Measurements from ENCODE around the gene TTLL11. TPM values are rescaled to one million over a fixed set of nuclear protein-coding genes. Genes with fewer than 3 reads are reported as not detected.

TTLL11 gene
- polyA plus RNA-seq, 1 donor from 2014 or later = 8.0 TPM

DNA sequence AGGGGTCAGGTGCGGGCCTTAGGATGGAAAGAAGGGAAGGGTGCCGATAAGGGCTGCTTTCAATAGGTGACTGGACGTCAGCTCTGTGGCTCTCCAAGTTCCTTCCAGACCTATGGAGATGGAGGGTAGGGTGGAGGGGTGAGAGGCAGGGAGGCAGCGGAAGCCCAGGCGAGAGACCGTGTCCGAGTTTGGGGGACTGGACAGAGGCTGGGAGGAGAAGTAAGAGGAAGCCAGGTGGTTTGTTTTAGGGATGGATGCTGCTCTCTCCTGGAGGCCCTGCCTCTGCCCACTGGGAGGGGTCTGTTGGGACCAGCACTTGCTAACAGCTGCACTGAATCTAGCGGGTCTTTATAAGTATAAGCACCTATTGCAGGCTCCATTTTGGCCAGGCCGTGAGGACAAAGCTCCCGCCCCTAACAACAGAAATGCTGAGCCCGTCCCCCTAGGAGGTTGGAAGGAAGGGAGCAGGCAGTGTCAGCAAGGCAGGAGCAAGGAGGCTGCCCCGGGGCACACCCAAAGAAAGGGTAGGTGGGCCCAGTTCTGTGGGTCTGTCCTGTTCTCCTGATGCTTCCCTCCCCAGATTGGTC is 274.2 kb downstream of the TTLL11 start (continued):
- no peak for TF ChIP-seq POLR2AphosphoS5 (IDR thresholded peaks at IDR 0.05)

DNA sequence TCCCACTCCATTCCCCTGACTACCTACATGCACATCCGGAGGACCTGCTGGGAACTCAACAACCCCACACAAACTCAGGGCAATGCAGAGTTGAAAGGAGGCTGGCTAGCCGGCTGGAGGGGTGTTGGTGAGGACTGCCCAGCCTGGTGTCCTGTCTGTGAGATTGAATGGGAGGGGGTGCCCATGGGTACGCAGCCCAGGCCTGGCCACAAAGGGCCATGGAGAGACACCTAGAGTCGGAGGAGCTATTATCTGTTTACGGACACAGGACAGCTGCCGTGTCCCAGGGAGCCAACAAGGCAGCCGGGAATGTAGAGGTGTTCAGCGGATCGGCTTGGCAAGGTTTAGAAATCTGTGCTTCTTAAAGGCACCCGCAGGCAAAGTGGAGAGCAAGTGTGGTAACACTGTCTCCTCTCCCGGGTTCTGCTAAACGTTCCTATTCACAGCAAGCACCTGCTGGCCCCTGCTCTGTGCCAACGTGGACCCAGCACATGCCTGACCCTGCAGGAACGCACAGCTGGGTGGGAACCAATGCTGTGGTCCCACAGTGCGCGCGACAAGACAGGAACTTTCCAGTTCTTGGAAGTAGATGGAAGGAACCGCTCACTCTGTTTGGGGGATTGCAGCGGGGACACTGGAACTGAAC is 275.0 kb downstream of the TTLL11 start:
- Histone ChIP-seq H3K9ac (ENCODE audit: low read length) (no peak overlapping the region), H3K4me2 (ENCODE audit: low read length) (no peak overlapping the region), H3K9me2 (ENCODE audit: insufficient read depth, low read length) (no peaks in the 10 kb centered on the region), H3K9me3 (ENCODE audit: low read length) (no peaks in the 10 kb centered on the region), H3K79me2 (replicated peaks; ENCODE audit: insufficient read depth, low read length) (no peaks in the 10 kb centered on the region), H3F3A (ENCODE audit: insufficient read depth, low read length, poor library complexity, severe bottlenecking) (no peaks in the 10 kb centered on the region), H3K4me3 (ENCODE audit: low read length) (no peak overlapping the region), H3K36me3 (ENCODE audit: insufficient read depth, low read length) (no peaks in the 10 kb centered on the region), H4K20me1 (ENCODE audit: insufficient read depth) (no peaks in the 10 kb centered on the region), H3K27me3 (ENCODE audit: insufficient read depth, low read depth, low read length) (no peaks in the 10 kb centered on the region), H2AFZ (ENCODE audit: low read depth, low read length) (no peak overlapping the region), H3K27ac (ENCODE audit: low read length) (no peak overlapping the region)
- TF ChIP-seq MXI1 (conservative IDR thresholded peaks at IDR 0.05; ENCODE audit: poor library complexity, severe bottlenecking) = no peak
- TF ChIP-seq POLR2AphosphoS5 (IDR thresholded peaks at IDR 0.05) = no peak
- no peak for TF ChIP-seq EZH2 (IDR thresholded peaks at IDR 0.05; ENCODE audit: borderline replicate concordance, insufficient read depth, low read length, poor library complexity, severe bottlenecking)
- TF ChIP-seq RAD21 (conservative IDR thresholded peaks at IDR 0.05) = no peak
- no peak for TF ChIP-seq TAF1 (IDR thresholded peaks at IDR 0.05; ENCODE audit: low read depth)
- TF ChIP-seq, protein P1, sequence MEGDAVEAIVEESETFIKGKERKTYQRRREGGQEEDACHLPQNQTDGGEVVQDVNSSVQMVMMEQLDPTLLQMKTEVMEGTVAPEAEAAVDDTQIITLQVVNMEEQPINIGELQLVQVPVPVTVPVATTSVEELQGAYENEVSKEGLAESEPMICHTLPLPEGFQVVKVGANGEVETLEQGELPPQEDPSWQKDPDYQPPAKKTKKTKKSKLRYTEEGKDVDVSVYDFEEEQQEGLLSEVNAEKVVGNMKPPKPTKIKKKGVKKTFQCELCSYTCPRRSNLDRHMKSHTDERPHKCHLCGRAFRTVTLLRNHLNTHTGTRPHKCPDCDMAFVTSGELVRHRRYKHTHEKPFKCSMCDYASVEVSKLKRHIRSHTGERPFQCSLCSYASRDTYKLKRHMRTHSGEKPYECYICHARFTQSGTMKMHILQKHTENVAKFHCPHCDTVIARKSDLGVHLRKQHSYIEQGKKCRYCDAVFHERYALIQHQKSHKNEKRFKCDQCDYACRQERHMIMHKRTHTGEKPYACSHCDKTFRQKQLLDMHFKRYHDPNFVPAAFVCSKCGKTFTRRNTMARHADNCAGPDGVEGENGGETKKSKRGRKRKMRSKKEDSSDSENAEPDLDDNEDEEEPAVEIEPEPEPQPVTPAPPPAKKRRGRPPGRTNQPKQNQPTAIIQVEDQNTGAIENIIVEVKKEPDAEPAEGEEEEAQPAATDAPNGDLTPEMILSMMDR (IDR thresholded peaks at IDR 0.05; ENCODE audit: poor library complexity, severe bottlenecking) = no peak
- TF ChIP-seq, protein P2, sequence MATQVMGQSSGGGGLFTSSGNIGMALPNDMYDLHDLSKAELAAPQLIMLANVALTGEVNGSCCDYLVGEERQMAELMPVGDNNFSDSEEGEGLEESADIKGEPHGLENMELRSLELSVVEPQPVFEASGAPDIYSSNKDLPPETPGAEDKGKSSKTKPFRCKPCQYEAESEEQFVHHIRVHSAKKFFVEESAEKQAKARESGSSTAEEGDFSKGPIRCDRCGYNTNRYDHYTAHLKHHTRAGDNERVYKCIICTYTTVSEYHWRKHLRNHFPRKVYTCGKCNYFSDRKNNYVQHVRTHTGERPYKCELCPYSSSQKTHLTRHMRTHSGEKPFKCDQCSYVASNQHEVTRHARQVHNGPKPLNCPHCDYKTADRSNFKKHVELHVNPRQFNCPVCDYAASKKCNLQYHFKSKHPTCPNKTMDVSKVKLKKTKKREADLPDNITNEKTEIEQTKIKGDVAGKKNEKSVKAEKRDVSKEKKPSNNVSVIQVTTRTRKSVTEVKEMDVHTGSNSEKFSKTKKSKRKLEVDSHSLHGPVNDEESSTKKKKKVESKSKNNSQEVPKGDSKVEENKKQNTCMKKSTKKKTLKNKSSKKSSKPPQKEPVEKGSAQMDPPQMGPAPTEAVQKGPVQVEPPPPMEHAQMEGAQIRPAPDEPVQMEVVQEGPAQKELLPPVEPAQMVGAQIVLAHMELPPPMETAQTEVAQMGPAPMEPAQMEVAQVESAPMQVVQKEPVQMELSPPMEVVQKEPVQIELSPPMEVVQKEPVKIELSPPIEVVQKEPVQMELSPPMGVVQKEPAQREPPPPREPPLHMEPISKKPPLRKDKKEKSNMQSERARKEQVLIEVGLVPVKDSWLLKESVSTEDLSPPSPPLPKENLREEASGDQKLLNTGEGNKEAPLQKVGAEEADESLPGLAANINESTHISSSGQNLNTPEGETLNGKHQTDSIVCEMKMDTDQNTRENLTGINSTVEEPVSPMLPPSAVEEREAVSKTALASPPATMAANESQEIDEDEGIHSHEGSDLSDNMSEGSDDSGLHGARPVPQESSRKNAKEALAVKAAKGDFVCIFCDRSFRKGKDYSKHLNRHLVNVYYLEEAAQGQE (IDR thresholded peaks at IDR 0.05; ENCODE audit: borderline replicate concordance) = no peak
- TF ChIP-seq EP300 (conservative IDR thresholded peaks at IDR 0.05; ENCODE audit: poor library complexity, severe bottlenecking) = no peak
- no peak for TF ChIP-seq SMC3 (conservative IDR thresholded peaks at IDR 0.05; ENCODE audit: poor library complexity)

DNA sequence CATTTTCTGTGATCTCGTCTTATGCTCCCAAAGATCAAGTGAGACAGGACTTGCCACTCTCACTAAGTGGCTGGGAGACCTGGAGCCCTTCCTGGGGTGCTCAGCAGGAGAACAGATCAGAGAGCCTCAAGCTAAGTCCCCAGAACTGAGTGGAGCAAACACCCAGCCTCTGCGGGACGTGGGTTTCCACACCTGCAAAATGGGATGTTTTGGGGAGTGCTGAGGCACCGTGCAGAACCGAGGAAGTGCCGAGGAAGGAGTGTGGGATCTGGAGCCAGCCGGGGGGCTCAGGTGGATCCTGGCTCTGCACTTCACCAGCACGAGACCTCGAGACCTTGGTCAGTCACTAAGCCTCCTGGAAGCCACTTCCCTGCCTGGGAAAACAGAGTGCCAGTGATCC is 275.6 kb downstream of the TTLL11 start:
- Histone ChIP-seq H3K4me3 (ENCODE audit: low read length) (no peak overlapping the region), H3F3A (ENCODE audit: insufficient read depth, low read length, poor library complexity, severe bottlenecking) (no peaks in the 10 kb centered on the region), H3K27me3 (ENCODE audit: insufficient read depth, low read depth, low read length) (no peaks in the 10 kb centered on the region), H3K4me2 (ENCODE audit: low read length) (no peak overlapping the region), H3K9me3 (ENCODE audit: low read length) (no peaks in the 10 kb centered on the region), H3K9me2 (ENCODE audit: insufficient read depth, low read length) (no peaks in the 10 kb centered on the region), H3K79me2 (replicated peaks; ENCODE audit: insufficient read depth, low read length) (no peaks in the 10 kb centered on the region), H4K20me1 (ENCODE audit: insufficient read depth) (no peaks in the 10 kb centered on the region), H3K36me3 (ENCODE audit: insufficient read depth, low read length) (no peaks in the 10 kb centered on the region), H3K9ac (ENCODE audit: low read length) (no peak overlapping the region), H3K27ac (ENCODE audit: low read length) (no peak overlapping the region), H2AFZ (ENCODE audit: low read depth, low read length) (no peak overlapping the region)
- TF ChIP-seq RAD21 (conservative IDR thresholded peaks at IDR 0.05) = no peak
- no peak for TF ChIP-seq POLR2AphosphoS5 (IDR thresholded peaks at IDR 0.05)
- TF ChIP-seq EZH2 (IDR thresholded peaks at IDR 0.05; ENCODE audit: borderline replicate concordance, insufficient read depth, low read length, poor library complexity, severe bottlenecking) = no peak
- no peak for TF ChIP-seq SMC3 (conservative IDR thresholded peaks at IDR 0.05; ENCODE audit: poor library complexity)
- TF ChIP-seq, protein P2 (IDR thresholded peaks at IDR 0.05; ENCODE audit: borderline replicate concordance) = no peak
- no peak for TF ChIP-seq MXI1 (conservative IDR thresholded peaks at IDR 0.05; ENCODE audit: poor library complexity, severe bottlenecking)
- TF ChIP-seq, protein P1 (IDR thresholded peaks at IDR 0.05; ENCODE audit: poor library complexity, severe bottlenecking) = no peak
